ENCODE results near the gene LACTBL1. TPM values are rescaled to one million over a fixed set of nuclear protein-coding genes. Genes with fewer than 3 reads are reported as not detected.

Gene LACTBL1
- total RNA-seq, 4 donors from 2014 or later: not detected

- H3K4me3 ChIP-seq: no peak overlapping the region
- no peak for DNase-seq
Observed at GRCh38 chr1:22916471-22916820, 56.2 kb downstream of the LACTBL1 start.

GRCh38 chr1:22915816-22916470 is 56.7 kb downstream of the LACTBL1 start:
- Histone ChIP-seq H3K4me1 (no peaks in the 10 kb centered on the region), H3K9me3 (no peaks in the 10 kb centered on the region), H3K27me3 (no peaks in the 10 kb centered on the region), H3K27ac (no peak overlapping the region), H3K4me3 (no peak overlapping the region), H3K36me3 (peaks cover 0 to 10% (median 0%) of the 10 kb centered on the region in 3 donors)
- TF ChIP-seq CTCF (IDR thresholded peaks at IDR 0.05): no peak
- no peak for TF ChIP-seq POLR2A (IDR thresholded peaks at IDR 0.05)
- DNase-seq: no peak

More at GRCh38 chr1:22916471-22916820, 56.2 kb downstream of the LACTBL1 start:
- Histone ChIP-seq H3K9me3 (no peaks in the 10 kb centered on the region), H3K36me3 (peaks cover 0 to 9% (median 0%) of the 10 kb centered on the region in 3 donors), H3K27me3 (no peaks in the 10 kb centered on the region), H3K27ac (no peak overlapping the region), H3K4me1 (no peaks in the 10 kb centered on the region)
- TF ChIP-seq POLR2A (IDR thresholded peaks at IDR 0.05) (no peak), CTCF (IDR thresholded peaks at IDR 0.05) (no peak)

GRCh38 chr1:22915231-22915630 is 57.4 kb downstream of the LACTBL1 start:
- Histone ChIP-seq H3K9me3 (no peaks in the 10 kb centered on the region), H3K27ac (no peak overlapping the region), H3K27me3 (no peaks in the 10 kb centered on the region), H3K36me3 (peaks cover 0 to 13% (median 0%) of the 10 kb centered on the region in 3 donors), H3K4me3 (no peak overlapping the region), H3K4me1 (no peaks in the 10 kb centered on the region)
- TF ChIP-seq POLR2A (IDR thresholded peaks at IDR 0.05): no peak
- no peak for TF ChIP-seq CTCF (IDR thresholded peaks at IDR 0.05)
- no peak for DNase-seq

GRCh38 chr1:22914633-22915217 is 57.9 kb downstream of the LACTBL1 start:
- DNase-seq: no peak
- peaks cover 0 to 16% (median 0%) of the 10 kb centered on the region in 3 donors for H3K36me3 ChIP-seq
- no peak overlapping the region for H3K4me3 ChIP-seq
- H3K9me3 ChIP-seq: no peaks in the 10 kb centered on the region
- no peaks in the 10 kb centered on the region for H3K4me1 ChIP-seq
- H3K27me3 ChIP-seq: no peaks in the 10 kb centered on the region
- no peak for TF ChIP-seq CTCF (IDR thresholded peaks at IDR 0.05)
- TF ChIP-seq POLR2A (IDR thresholded peaks at IDR 0.05): no peak
- H3K27ac ChIP-seq: no peak overlapping the region

GRCh38 chr1:22914156-22914555 is 58.5 kb downstream of the LACTBL1 start:
- Histone ChIP-seq H3K27ac (no peak overlapping the region), H3K36me3 (peaks cover 0 to 16% (median 0%) of the 10 kb centered on the region in 3 donors), H3K4me1 (no peaks in the 10 kb centered on the region), H3K9me3 (no peaks in the 10 kb centered on the region), H3K4me3 (no peak overlapping the region), H3K27me3 (no peaks in the 10 kb centered on the region)
- DNase-seq: no peak
- no peak for TF ChIP-seq CTCF (IDR thresholded peaks at IDR 0.05)
- TF ChIP-seq POLR2A (IDR thresholded peaks at IDR 0.05): no peak

Data from Peyer's patch (tissue), 4 donors.